IPS DF 19.7 (cell line): ENCODE data around the gene SGMS1.

Experiments
- DNase-seq: peaks from one replicate; pipeline ENCODE4 v3.0.0-alpha.2; 2013; ENCODE audit warnings: low read depth, low spot score

Gene SGMS1

DNA sequence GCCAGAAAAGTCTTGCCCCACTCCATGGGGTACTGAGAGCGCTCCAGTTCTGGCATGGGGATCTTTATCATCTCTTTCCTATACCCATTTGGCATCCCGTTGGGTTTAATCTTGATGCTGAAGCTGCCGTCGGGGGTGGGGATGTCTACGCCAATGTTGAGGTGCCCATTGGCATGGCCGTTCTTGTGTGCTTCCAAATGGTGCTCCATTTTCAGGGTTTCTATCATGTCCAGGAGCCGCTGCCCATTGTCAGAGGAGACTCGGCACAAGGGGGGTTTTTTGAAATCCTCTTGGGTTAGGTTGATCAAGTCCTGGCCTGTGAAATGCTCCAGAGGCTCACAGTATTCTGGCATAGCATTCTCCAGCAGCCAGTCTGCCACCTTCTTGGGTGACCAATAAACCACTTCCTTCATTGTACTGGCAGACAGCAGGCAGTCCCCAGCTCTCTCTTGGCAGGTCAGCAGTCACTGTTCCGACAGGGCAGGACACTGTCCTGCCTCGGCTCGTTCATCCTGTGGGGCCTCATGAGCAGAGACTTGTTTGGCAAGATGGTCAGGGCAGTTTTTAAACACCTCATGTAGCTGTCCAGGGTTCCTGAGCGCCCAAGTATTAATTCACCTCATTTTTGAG, 279.9 kb downstream of the SGMS1 start:
- DNase-seq = no peak

DNA sequence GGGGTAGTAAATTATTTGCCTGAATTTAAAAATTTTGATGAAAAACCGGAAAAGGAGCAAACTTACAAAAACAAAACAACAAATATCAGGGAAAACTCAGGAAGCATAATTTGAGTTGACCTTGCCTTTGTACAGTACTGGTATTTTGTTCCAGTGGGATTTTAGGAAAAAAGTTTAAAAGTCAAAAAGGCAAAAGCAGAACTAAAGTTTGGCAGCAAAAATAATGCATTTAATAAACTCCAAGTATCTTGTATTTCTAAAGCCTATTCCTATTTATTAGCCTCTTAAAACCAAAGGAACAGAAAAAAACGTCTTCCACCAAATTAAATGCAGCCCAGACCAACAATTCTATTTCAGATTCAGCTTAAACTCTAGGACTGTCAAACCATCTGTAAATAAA, 281.8 kb downstream of the SGMS1 start:
- DNase-seq = no peak

DNA sequence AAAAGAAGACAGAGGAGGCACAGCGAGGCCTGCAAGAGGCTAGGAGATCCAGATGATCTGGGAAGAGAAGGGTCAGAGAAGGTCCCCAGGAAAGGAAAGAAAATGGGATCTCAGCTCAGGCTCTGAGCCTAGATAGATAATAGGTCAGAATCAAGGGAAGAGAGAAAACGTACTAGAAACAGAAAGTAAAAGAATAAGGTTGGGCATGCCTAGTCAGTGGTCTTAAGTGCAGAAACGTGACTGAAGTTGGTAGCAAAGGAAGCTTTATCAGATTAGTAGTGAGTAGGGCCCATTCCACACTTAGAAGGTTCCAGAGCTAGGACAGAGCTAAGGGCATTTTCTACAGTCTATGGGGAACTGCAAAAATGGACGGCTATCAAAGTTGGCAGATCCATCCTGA, 287.6 kb downstream of the SGMS1 start:
- DNase-seq = no peak

- no peak for DNase-seq
Measured at GRCh38 chr10:50335397-50335796, 288.4 kb downstream of the SGMS1 start.

GRCh38 chr10:50334273-50334672, 289.5 kb downstream of the SGMS1 start:
- DNase-seq = no peak

- no peak for DNase-seq
Measured at GRCh38 chr10:50333872-50334271, 289.9 kb downstream of the SGMS1 start.

DNA sequence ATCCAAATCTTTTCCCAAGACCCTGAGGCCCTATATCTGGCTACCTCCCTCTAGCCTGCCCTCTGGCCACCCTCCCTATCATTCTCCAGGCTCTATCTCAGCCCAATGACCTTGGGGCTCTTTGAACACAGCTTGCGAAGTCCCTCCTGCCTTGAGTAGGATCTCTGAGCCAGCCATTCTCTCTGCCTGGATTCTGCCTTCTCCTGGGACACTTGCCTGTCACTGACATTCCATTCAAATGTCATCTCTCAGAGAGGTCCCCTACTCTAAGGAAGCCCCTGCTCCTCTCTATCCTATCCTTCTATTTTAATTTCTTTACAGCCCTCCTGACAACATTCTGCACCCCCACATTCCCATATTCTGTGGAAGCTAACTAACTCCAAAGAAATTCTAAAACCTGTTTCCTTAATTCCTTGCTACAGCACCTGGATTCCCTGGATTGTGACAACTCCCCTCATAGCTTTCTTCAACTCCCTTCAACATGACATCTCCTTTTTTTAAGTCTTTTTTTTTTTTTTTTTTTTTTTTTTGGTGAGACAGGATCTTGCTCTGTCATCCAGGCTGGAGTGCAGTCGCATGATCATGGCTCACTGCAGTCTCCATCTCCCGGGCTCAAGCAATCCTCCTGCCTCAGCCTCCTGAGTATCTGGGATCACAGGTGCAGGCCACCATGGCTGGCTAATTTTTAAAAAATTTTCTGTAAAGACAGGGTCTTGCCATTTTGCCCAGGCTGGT, 291.5 kb downstream of the SGMS1 start:
- no peak for DNase-seq

DNA sequence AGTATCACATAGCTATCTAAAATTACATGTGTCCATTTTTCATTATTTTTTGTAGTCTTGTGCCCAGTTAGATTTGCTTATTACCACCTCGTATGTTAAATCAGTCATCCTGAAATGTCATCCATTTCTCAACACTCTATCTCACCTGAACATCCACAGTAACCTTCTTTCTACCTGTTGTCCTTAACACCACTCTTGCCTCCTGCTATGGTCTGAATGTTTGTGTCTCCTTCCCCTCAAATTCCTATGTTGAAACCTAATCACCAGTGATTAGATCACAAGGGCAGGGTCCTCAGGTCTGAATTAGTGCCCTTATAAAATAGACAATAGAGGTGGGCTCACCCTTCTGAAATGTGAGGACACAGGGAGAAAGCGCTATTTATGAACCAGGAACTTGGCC, 292.3 kb downstream of the SGMS1 start:
- no peak for DNase-seq

DNA sequence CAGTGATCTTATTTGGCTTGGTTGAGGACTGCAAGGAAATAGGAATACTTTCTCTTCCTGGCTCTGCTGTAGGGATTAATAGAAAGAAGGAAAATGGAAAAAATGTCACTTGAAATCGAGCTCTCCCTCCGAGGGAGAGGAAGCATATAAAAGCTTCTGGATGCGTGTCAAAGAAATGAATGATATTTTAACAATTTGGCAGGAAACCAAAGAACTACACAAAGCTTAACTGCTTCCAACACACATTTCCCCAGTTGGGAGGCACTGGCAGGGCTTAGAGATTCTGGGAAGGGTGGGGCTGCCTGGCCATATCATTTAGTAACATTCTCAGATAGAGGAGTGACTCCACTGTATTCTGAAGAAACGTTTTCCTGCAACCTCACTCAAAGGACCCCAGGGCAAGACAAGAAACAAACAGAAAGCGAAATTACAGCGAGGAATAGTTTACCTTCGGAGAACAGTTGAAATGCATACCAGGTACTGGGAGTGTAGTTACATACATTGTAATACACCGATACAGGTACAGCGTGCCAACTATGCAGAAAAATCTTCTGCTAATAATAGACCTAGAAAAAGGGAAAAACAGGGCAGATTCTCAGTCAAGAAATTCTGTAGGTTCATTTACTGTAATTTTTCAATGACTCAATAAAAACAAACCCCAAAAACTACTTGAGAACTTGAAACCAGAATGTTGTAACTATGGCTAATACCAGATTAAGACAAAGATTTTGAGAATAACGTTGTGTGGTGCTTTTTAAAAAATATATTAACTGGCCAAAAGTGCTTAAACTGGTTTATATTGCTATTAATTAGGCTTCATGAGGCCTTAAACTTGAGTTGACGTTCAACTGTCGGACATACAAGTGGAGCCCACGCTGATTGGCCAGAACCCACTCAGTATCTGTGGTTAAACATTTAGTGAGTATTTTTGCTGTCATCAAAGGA, 296.7 kb downstream of the SGMS1 start:
- DNase-seq = no peak

DNA sequence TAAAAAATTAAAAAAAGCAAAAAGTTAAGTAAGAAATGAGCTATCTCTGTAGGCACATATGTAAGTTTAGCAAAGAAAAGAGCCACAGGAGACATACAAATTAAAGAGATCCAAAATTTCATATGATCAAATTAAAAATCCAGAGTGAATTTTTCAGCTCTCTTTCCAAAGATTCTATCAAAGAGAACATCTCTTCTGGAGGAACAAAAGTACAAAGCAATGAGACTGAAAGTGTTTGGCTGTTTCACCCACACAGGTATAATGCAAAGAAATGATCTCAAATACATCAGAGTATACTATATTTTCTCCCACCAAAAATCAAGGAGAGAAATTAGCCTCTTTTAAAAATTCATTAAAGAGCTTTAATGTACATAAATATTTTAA, 297.6 kb downstream of the SGMS1 start:
- no peak for DNase-seq

GRCh38 chr10:50325449-50326171, 298.1 kb downstream of the SGMS1 start:
- peak; percentile 15 for DNase-seq

DNA sequence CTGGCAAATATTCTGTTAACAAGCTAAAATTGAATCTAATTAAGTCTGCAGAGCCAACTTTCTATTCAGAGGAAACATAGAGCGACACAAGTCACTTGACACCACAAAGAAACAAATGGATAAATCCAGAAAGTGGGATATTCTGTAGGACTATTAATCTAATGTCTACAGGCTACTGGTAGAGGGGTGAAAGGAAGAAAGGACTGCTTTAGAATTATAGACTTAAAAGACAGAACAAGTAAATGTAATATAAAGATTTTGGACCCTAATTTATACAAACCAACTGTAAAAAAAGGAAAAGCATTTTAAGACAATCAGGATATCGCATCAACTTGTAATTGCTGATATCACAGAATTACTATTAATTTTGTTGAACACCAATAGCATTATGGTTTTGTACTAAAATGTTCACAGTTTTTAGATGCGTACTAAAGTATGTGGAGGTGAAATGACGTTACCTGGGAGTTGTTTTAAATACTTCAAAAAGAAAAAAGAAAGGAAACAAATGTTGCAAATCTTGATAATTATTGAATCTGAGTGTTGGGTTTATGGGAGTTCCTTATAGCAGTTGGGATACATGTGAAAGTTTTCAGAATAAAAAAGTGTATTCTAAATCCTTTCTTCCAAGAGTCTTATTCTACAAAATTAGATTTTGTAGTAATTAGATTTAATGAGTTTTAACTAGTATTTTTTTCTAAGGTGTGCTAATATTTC, 298.9 kb downstream of the SGMS1 start:
- DNase-seq = no peak

DNA sequence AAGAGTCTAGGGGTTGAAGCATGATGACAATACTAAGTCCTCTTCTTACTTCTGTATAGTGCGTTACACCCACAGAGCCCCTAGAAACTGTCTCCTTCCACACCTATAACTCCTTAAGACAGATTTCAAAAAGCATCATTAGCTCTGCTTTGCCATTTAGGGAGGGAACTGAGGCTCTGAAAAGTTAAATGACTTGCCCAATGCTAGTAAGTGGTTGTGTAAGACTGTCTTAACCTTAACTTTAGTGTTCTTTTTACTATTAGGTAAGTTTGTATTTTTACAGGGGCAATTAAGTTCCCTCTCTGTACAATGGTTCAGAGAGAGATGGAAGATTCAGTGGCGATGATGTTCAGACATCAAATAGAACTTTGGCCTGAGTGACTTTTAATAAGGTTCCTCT, 299.7 kb downstream of the SGMS1 start:
- no peak for DNase-seq

DNA sequence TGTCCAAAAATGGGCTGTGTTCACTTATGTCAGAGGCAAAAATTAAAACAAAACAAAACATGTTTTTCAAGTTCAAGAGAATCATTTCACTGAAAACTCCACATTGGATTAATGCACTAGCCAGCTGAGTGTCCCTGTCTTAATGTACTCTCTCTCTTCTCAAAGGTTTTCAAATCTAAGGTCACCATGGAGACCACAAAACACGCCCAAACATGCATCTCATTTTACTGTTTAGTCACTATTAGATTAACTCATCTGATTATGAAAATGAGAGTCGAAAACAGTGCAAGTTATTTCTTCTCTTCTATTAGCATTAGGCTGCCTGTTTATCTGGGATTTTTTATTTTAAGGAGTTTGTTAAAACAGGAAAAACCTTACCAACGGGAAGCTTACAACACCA, 301.7 kb downstream of the SGMS1 start:
- DNase-seq = no peak

- no peak for DNase-seq
Measured at GRCh38 chr10:50318129-50318528, 305.6 kb downstream of the SGMS1 start.

- no peak for DNase-seq
Measured at GRCh38 chr10:50316695-50317648, 306.8 kb downstream of the SGMS1 start.

DNA sequence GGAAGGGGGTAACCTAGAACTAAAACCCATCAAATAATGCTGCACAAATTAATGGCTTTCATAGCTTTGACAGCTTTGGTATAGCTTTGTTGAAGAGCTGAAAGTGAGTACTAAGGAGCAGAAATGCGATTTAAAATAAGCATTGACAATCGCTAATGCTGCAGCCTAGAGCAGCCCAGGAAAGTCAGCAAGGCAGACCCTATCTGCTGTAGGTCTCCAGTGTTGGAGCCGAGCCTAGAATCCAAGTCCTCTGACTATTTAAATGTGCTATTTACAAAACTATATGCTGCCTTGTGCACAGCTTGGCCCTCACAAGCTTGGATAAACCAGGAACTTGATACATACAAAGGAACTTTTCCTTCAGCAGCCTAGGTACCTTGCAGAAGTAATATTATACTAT, 307.6 kb downstream of the SGMS1 start:
- DNase-seq = no peak

- no peak for DNase-seq
Measured at GRCh38 chr10:50315424-50315823, 308.3 kb downstream of the SGMS1 start.

- no peak for DNase-seq
Measured at GRCh38 chr10:50314169-50315071, 309.3 kb downstream of the SGMS1 start.
